ENCODE results near the gene LILRB2.
"Not testable (repeated sequence)": the region's sequence is repeated elsewhere in the genome, so short reads cannot be mapped to it uniquely, and the experiment has no call there.

The LILRB2 gene

DNA sequence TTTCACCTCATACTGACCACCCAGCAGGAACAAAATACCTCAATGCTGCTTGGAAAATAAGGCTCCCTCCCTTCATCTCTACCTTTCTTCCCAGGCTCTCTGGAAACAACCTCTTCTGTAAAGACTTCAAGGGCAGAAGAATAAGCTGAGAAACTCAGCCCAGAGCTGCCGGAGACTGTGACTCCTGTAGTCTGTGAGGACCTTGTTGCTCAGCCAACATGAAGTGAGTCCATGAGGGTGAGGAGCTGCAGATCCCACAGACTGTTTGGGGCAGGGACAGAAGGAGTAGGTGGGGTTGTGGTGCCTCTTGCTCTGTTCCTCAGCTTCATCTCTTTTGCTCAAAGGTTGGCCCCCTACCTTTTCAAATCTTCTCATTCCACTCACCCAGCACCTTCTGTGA lies 24.2 kb upstream of the LILRB2 start:
- DNase-seq (ENCODE audit: low read depth in 2 of 2) = no peak

DNA sequence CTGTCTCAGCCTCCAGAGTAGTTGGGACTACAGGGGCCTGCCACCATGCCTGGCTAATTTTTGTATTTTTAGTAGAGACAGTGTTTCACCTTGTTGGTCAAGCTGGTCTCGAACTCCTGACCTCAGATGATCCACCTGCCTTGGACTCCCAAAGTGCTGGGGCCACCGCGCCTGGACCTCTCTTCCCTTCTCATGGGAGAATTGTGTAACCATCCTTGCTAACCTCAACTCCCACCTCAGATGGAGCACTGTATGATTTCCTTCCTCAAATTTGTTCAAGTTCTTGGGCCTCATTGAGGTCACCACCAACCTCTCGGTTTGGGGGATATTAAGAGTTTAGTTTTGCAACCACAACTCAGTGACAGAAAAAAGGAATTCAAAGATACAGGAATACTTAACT lies 21.3 kb upstream of the LILRB2 start:
- no peak for DNase-seq (ENCODE audit: low read depth in 2 of 2)

DNA sequence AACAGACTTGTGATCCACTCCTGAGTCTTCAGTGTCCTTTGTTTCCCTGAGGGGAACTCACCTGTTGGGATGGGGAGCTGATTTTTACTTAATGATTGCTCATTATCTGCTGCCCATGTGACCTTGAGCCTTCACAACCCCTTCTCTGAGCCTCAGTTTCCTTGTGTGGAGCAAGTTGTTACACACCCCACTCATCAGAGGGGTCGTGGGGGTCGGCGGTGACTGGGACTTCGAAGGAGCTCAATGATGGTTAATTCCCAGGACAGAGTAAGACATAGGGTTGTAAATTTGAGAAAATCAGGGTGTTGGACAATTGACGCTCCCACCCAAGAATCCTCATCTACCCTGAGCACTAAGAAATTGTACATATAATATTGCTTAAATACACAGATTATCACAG lies 18.6 kb upstream of the LILRB2 start:
- no peak for DNase-seq (ENCODE audit: low read depth in 2 of 2)

DNA sequence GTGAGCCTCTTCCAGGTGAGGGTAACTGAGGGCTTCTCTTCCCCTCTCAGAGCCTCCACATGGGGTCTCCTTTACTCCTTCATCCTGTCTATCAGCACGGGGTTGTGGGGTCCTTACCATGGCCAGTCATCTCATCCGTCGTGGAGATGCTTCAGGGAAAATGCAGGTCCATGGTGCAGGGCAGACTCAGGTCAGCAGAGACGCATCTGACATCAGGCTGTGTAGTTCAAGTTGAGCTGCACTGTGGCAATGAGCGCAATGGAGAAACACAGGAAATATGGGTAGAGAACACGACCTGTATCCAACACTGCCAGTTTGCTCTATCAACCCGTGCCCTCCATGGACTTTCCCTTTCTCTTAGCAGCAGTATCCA lies 18.2 kb upstream of the LILRB2 start:
- DNase-seq (ENCODE audit: low read depth in 2 of 2) = no peak

DNA sequence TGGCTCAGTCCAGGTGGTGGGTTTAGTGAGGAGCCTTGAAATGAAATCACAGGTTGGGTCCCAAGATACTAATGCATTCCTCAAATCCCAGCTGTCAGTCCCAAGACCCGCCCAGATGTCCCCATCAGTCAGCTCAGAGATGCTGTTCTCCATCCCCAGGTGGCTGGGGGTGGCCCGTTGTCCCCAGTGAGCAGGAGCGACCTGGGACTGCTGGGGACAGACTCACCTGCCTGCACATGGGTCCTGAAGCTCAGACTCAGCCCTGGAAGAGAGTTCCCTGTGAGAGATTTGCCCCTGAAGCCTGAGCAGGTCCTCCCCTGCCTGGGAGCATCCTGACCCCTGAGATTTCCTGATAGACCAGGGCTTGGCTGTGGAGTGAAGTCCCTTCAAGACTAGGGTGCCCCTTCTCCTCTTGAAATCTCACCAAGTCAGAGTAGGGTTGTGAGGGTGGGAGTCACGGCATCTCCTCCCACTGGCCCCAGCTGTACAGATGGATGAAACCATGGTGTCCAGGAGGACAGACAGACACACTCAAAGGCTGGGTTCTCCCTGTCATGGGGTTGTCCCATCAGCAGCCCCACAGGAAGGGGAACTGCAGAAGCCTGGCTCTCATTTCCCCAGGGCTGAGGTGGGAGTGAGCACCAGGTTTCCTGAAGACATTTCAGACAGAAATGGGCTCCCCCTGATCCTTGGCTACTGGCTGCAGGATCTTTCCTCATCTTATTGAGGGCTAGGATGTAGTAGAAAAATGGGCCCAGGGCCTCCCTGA lies 17.6 kb upstream of the LILRB2 start:
- DNase-seq (ENCODE audit: low read depth in 2 of 2) = no peak

DNA sequence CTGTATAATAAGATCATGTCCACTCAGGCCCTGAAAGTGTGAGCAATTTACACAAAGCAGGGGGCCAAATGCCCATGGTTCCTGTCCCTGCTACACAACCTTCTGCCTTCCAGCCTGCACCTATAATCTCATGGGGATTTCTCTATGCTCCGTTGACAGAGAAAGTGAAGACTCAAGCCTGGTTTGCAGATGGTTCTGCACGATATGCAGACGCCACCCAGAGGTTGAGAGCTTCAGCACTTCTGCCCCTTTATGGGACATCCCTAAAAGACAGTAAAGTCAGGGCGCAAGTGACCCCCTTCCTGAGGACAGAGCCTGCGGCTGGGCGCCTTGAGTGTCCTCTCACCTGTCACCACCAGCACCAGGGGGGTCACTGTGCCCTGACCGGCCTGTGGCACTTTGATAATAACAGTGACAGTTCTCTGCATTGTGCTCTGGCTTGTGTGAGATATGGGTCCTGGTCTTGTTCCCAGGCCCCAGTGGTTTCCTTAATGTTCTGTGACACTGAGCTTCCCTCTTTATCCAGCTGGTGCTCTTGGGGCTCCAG lies 16.9 kb upstream of the LILRB2 start:
- DNase-seq (ENCODE audit: low read depth in 2 of 2) = no peak

DNA sequence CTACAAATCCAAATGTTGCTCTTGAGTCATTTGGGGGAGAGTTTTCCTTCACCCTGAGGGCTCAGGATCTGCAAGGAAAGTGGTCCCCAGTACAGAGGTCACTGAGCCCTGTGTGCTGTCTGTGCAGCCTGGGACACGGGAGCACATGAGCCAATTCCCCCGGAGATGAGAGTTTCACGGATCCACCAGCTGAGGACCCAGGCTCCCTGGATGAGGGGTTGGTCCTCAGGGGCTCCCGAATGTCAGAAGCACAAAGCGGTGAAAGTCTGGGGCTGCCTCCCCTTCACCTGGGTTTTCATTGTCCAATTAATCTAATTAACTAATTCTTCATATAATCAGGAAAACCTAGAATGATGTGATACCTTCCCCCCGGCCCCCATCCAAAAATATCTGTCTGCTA lies 13.6 kb upstream of the LILRB2 start:
- DNase-seq (ENCODE audit: low read depth in 2 of 2) = no peak

DNA sequence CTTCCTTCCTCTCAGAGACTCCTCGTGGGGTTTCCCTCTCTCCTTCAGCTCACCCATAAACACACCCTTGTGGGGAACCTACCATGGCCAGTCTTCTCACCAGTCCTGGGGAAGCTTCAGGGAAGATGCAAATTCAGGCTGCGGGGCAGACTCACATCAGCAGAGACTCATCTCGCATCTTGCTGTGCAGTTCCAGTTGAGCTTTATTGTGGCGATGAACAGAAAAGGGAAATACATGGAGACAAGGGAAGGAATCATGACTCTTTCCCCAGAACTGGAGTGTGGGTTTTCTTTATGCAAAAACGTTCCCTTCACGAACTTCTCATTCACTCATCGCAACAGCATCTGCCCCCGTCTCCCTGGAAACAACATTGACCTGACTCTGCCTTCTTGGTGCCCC lies 8.2 kb upstream of the LILRB2 start:
- not testable (repeated sequence) for DNase-seq (ENCODE audit: low read depth in 2 of 2)

DNA sequence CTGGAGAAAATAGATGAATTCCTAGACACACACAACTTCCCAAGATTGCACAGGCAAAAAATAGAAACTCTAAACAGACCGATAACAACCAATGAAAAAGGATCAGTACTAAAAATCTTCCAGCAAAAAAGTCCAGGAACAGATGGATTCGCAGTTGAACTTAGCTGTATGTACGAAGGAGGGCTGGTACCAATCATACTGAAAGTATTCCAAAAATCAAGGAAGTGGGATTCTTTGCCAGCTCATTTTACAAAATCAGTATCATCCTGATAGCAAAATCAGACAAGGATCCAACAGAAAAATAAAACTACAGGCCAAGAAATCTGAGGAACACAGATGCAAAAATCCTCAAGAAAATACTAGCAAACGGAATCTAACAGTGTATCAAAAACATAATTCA lies 6.5 kb upstream of the LILRB2 start:
- no peak for DNase-seq (ENCODE audit: low read depth in 2 of 2)

DNA sequence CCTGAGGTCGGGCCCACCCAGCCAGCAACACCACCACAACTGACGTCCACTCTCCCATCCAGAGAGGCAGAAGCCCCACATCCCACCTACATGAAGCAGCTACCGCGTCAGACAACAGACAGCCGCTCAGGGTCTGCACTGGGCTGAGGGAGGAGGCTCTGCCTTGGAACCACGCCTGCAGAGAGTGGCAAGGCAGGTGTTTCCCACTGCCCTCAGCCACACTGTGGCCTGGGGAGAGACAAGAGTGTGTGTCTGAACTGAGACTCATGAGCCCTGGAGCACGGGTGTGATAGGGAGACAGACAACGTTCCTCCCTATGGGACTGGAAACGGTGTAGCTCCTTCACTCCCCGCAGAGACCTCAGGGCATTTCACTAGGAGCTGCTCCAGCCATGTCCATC lies 5.4 kb upstream of the LILRB2 start:
- DNase-seq (ENCODE audit: low read depth in 2 of 2) = not testable (repeated sequence)

DNA sequence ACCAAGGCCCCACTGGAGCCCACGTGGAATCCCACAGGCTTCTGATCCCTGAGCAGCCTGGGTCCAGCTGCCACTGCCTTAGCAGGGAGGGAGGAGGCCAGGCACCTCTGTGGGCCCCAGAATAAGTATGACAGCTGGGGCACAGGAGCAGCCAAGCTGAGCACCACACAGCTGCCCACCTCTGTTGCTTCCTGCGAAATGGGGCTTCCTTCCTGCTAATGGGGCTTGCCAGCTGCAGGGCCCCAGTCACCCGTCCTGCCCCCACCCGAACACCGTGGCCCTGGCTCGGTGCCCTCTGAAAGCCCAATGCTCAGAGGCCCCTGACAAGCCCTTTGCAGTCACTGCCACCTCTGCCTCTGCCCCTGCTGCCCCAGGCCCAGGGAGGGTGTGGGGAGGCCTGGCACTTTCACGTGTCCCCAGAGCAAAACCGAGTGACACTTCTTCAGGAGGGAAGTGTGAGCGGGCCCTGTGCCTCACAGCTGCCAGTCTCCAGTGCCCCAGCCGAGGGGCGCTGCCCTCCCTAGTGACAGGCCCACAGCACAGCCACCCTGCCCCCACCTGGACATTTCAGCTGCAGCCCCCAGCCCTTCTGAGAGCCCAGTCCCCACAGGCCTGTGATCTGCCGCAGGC lies 4.6 kb upstream of the LILRB2 start:
- not testable (repeated sequence) for DNase-seq (ENCODE audit: low read depth in 2 of 2)

DNA sequence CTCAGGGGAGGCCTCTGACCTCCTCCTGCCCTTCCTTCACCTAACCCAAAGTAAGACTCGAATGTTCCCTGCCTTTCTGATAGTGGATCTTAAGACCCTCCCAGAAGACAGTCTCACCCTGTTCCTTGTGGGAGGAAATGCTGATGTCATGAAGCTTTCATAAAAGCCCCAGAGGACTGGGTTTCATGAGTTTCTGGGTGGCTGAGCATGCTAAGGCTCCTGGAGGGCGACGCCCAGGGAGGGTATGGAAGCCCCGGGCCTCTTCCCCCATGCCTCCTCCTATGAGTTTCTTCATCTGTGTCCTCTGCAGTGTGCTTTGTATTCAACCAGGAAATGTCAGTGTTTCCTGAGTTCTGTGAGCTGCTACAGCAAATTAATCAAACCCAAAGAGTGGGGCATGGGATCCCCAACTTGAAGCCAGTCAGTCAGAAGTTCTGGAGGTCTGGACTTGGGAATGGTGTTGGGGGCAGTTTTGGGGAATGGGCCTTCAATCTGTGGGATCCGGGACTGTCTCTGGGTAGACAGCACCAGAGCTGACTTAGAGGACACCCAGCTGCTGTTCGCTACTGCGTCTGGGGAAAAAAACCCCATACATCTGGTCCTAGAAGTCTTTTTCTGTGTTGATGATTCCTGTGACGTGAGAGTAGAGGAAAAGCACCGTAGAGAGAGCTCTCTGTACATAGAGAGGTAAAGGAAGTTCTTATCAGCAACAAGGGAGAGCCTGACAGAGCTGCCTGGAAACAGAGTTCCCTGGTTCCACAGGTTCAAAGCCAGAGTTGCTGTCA lies 2.0 kb upstream of the LILRB2 start:
- DNase-seq (ENCODE audit: low read depth in 2 of 2) = no peak

DNA sequence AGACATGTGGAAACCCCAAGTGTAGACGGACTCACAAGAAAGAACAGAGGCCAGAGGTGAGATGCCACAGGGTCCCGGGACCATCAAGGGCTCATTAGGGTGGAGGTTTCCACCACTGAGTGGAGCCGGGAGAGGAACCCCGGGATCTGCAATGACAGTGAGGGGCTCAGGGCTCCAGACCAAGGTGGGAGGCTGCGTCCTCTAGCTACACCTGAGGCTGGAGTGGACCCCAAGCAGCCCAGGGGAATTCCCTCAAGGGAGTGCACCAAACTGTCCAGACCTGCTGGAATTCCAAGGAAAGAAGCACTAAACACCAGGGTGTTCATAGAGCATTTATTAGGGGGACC lies 792 bp upstream of the LILRB2 start:
- not testable (repeated sequence) for DNase-seq (ENCODE audit: low read depth in 2 of 2)

DNA sequence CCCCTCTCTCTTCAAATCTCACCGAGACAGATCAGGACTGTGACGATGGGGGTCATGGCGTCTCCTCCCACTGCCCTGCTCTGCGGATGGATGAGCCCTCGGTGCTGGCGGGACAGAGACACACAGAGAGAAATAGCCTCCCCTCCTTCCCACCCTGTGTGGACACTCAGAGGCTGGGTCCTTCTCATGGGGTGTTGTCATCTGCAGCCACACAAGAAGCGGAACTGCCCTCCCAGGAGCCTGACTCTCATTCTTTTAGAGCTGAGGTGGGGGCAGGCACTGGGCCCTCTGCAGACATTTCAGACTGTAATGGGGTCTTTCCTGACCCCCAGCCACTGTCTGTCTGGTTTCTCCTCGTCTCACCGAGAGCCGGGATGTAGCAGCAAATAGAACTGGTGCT lies 469 bp downstream of the LILRB2 start:
- DNase-seq (ENCODE audit: low read depth in 2 of 2) = not testable (repeated sequence)

DNA sequence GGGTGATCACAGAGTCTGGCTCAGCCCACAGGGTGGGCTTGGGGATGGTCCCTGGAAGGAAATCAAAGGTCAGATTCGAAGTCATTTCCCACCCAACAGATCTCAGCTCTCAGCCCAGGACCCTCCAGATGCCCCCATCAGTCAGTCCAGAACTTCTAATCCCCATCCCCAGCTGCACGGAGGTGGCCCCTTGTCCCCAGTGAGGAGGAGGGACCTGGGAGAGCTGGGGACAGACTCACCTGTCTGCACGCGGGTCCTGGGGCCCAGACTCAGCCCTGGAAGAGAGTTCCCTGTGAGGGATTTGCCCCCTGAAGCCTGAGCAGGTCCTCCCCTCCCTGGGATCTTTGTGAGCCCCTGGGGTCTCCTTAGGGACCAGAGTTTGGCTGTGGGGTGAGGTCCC lies 885 bp downstream of the LILRB2 start:
- not testable (repeated sequence) for DNase-seq (ENCODE audit: low read depth in 2 of 2)

DNA sequence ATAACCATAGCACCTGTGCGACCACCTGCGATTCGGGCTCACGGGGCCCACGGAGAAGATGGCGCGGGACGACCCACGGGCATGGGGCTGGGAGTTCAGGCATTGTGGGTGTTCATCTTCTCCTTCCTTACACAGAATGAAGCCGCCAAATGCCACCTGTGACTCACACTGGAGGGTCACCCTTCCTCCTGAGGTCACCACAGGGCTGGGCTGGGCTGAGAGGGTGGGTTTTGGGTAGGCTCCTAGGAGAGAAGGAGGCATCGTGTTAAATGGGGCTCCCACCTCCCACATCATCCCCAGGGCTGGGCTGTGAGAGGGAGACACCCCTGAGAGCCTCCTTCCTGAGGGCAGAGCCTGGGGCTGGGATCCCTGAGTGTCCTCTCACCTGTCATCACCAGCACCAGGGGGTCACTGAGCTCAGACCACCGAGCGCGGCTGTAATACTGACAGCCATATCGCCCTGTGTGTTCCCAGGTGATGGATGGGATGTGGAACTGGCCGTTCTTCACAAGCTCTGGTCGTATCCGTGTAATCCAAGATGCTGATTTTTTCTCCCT lies 1.4 kb downstream of the LILRB2 start:
- DNase-seq (ENCODE audit: low read depth in 2 of 2) = no peak

DNA sequence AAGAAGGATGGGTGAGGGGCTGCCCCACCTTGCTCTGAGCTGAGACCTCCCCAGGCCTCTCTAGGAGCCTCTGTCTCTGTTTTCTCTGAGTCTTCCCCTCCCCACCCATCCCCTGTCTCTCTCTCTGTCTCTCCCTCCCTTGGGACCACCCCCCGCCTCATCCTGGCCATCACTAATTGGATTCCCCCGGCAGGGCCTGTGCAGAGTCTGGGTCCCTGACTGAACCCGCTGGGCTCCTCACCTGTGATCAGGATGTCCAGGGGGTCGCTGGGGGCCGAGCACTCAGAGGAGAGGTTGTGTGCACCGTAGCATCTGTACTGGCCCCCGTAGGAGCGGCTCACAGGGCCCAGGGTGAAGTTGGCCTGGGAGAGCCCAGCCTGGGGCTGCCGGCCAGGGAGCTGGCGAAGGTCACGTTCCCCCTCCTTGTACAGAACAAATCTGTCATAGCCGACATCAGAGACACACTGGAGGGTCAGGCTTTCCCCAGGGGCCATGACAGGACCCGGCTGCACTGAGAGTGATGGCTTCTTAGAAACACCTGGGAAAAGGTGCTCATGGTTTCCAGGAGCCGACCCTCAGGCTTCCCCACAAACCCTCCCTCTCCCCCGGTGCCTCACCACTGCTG lies 2.2 kb downstream of the LILRB2 start:
- DNase-seq (ENCODE audit: low read depth in 2 of 2) = not testable (repeated sequence)

DNA sequence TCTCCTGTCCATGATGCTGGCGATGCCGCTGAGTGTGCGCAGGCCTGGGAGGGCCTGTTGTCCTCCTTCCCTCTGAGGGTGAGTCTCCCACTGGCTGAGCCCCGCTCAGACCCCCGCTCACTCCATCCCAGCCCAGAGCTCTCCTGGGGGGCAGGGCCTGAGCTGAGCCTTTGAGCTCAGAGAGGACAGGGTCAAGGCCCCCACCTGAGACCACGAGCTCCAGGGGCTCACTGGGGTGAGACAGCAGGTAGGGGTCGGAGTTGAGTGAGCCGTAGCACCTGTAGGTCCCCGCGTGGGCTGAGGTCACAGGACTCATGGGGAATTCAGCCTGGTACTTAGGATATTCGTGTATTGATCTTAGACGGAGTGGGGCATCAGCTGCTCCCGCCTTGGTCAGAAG lies 2.9 kb downstream of the LILRB2 start:
- not testable (repeated sequence) for DNase-seq (ENCODE audit: low read depth in 2 of 2)

DNA sequence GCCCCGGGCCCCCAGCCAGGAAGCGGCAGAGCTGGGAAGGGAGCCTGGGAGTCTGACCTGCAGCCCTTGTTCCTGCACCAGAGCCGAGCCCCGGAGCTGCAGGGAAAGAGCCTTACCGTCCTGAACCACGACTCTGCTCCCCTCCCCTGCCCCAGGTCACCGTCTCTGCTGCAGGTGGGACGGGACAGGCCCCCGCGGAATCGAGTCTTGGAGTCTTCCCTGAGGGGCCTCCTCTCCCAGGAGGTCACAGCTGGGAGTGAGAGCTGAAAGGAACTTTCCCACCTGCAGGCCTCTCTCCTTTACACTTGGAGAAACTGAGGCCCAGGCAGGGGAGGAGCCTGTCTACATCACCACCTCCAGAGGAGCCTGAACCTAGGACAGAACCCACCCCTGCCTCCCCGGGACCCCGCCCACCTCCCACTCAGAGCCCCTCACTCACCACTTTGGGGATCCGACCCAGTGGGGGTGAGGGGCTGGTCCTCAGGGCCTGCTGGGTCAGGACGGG lies 3.7 kb downstream of the LILRB2 start:
- DNase-seq (ENCODE audit: low read depth in 2 of 2) = not testable (repeated sequence)

DNA sequence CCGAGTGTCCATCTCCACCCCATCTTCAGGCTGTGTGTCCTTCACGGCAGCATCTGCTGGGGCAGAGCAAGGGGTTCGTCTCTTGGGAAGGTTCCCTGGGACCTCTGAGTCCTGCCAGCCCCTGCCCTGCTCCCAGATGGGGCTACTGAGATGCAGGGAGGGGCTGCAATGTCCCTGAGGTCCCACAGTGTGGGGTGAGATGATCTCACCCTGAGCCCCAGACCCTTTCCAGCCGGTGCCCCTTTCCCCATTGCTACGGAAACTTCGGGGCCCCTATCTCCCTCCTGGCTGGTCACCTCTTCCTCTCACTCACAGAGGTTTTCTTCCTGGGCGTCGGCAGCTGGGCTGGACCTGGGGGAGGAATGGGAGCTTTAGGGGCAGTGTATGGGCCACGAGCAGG lies 5.0 kb downstream of the LILRB2 start:
- DNase-seq (ENCODE audit: low read depth in 2 of 2) = no peak

DNA sequence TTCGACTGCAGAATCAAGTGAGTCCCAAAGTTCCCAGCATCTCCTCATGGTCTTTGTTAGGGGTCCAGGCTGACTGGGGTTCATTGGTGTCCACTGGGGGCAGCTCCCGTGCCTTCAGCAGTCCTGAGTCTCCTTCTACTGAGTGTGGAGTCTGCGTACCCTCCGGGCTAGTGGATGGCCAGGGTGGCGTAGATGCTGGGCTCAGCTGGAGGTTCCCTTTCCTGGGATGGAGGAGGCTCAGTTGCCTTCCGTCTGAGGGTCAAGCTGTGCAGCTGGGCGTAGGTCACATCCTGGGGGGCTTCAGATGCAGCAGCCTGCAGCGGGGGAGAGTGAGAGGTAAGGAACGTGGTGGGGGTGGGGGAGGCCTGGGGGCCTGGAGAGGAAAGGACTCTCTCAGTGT lies 6.4 kb downstream of the LILRB2 start:
- not testable (repeated sequence) for DNase-seq (ENCODE audit: low read depth in 2 of 2)

DNA sequence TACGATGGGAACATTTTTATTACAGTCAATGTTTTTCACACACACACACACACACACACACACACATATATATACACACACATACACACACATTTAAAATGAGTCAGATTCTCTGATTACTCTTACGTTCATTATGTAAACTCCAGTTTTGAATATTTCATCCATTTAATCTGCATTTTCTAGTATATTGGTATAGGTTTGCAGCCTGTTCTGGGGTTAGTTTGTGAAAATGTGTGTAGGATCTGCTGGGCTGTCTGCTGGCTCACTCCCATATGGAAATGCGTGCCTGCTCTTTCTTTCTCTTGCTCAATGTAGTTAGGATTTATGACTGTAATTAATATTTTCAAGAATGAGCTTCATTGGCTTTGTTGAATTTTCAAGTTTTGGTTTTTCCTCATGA lies 7.1 kb downstream of the LILRB2 start:
- DNase-seq (ENCODE audit: low read depth in 2 of 2) = no peak

All from stimulated activated CD8-positive, alpha-beta memory T cell treated with anti-CD3 and anti-CD28 coated beads, Interleukin-15, amount 100 ng/mL, for 48 hours (primary cell).